22Rv1 (cell line): ENCODE measurements around the gene SPDYC.

Experiments
- CTCF ChIP-seq: fragments of 450-650 bp; IDR thresholded peaks from 2 replicates; pipeline ENCODE4 v1.5.1; 2017; ENCODE audit warnings: mild to moderate bottlenecking
- ZFX ChIP-seq: fragments of 450-650 bp; IDR thresholded peaks from 2 replicates; pipeline ENCODE4 v1.6.1; 2017; ENCODE audit warnings: antibody characterized with exemption, borderline replicate concordance

DNA sequence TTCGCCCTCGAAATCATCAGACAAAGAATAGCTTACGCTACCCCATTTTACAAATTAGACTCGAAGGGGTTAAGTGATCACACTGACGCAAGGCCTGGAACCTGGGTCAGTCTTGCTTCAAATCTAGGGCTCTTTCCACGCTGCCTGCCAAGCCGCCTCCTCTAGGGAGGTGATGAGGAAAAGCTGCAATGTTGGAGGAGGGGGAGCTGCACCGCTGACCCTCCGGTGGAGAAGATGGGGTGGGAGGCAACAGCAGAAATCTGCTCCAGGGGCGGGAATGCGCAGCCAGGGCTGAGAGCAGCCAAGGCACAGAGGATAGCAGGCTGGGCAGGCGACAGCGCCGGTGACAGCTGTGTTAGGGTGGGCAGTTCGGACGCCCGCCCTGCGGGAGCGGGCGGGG lies 36.3 kb upstream of the SPDYC start:
- TF ChIP-seq CTCF (no peak), ZFX (no peak)
